OCI-LY1 (cell line): ENCODE measurements around the gene TMEM63B.

ENCODE experiments used
- CTCF ChIP-seq: fragments of 200-600 bp; sonication (generic), shearing (Covaris generic); IDR thresholded peaks from 2 replicates; pipeline ENCODE4 v1.5.1; 2017; ENCODE audit warnings: mild to moderate bottlenecking, antibody characterized with exemption, low read length, moderate library complexity, mixed read lengths
- EZH2 ChIP-seq: fragments of 200-600 bp; sonication (generic), shearing (Covaris generic); IDR thresholded peaks from 2 replicates; pipeline ENCODE4 v1.8.0; 2017; ENCODE audit warnings: borderline replicate concordance, mixed run types, mild to moderate bottlenecking, antibody characterized with exemption, low read length, moderate library complexity, mixed read lengths

- TF ChIP-seq EZH2 (no peak), CTCF (no peak)
These were observed 49.6 kb downstream of the TMEM63B start for GRCh38 chr6:44176762-44177509.
